GM19372 (cell line): ENCODE measurements around the gene GSTT4.
"Not testable (repeated sequence)": the region's sequence is repeated elsewhere in the genome, so short reads cannot be mapped to it uniquely, and the experiment has no call there.

Experiments used
- ATAC-seq: cut with Tn5 transposase; IDR thresholded peaks from one replicate; pipeline ENCODE4 v1.9.1; 2021; ENCODE audit warnings: mild to moderate bottlenecking, low read depth, moderate library complexity; ENCODE audit not compliant: unreplicated experiment

Gene GSTT4

DNA sequence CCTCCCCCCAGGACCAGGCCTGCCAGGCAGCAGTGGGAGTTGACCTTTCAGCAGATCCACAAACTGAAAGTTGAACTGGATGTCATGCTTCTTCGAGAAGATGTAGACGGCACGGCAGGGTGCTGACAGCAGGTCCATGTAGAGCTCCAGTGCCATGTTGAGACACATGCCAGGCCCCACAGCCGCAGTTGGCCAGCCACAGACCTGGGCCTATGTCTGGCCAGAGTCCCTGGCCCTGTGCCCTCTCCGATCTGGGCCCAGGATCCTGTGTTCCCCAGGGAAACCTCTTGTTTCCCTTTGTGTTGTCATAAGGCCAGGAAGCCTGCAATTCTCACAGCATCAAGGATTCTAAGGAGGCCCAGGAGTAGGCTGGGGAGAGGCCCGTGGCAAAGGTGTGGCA lies at the start of gene GSTT4:
GSTT4 (minus strand) TSS at position 253 of the 400 bp plus-strand sequence; CDS start at position 156, 97 bp downstream.
- ATAC-seq: no peak

DNA sequence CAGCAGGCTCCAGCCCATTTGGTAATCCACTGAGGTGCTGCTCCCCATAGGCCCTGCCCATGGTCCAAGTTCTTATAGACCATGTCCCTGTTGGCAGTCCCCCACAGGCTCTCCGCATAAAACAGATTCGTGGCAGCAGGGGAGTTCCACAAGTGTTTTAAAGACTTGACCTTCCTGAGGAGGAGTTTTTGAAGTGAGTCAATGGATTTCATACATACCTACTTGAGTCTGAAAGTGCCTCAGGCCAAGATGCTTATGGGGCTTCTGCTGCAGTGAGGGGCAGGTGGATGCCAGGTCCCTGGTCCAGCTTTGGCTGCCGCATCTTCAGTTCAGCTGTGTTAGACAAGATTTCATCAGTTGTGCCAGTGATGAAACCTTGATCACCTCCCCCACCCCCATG lies 49.1 kb upstream of the GSTT4 start:
- ATAC-seq: no peak

DNA sequence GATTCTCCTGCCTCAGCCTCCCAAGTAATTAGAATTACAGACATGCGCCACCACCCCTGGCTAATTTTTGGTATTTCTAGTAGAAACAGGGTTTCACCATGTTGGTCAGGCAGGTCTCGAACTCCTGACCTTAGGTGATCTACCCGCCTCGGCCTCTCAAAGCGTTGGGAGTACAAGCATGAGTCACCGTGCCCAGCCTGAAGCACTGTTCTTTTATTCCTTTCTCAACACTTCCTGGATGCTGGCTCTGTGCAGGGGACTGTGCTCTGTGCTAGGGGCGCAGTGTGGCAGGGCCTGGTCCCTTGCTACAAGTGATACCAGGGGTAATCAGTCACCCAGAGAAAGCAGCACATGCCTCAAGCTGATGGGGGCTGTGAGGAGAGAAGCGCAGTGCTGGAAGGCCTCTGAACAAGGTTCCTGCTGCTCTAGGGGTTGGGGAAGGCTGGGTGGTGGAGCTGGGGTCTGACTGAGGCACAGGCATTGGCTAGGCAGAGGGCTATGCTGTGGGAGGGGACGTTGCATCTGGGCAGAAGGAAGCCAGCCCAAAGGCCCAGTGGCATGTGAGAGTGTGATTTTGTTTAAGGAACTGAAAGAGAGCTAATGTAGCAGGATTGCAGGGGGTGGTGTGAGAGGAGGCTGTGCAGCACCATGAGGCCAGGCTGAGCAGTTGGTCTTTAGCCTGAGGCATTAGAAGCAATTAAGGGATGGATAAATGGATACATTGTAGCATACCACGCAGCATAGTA lies 48.4 kb upstream of the GSTT4 start:
- ATAC-seq: no peak

DNA sequence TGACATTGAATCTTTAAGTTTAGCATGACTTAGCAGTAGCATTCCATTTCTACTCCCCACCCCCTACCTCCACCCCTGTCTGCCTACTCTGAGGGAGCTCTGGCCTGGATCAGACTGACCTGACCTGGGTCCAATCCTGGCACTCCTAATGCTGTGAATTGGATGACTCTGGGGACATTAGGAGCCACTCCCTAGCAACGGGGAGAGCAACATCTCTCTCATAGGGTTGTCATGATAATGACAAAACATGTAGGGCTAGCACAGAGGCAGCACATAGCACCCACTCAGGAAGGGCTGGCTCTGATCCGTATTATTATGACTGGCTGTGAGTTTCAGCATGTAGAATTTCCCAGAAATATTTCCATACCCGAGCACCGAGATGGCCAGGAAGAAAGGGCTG lies 46.3 kb upstream of the GSTT4 start:
- ATAC-seq: no peak

DNA sequence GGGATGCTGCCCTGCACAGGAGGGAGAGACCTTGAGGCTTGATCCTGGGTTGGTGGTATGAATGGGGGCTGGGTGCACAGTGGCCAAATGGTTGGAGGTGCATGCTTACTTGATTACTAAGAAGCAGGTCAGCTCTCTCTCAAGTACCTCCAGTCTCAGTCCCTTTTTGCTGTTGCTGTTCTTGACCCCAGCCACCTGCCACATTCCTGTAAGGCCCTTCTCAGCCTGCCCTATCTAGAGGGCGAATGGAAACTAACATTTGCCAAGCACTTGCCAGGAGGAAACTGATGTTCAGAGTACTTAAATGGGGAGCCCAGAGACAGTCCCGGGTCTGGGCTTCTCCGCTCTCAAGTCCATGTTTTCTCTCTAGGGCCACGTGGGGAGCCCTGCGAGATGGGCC lies 45.8 kb upstream of the GSTT4 start:
- no peak for ATAC-seq

DNA sequence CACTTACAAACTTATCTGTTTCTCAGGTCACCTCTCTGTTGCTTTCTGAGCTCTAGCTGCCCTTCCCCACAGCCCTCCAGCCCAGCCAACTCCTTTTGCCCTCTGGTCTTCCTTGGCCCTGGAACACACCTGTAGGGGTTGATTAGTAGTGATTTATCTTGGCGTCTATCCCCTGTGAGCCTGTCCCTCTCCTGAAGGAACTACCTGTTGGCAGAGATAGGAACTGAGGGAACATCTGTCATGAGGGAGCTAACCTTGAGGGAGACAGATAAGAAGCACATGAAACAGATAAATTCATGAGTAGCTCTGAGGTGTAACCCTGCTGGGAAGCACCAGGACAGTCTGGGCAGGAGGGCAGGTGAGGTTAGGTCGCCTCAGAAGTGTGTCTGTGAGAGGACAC lies 44.7 kb upstream of the GSTT4 start:
- ATAC-seq: no peak

DNA sequence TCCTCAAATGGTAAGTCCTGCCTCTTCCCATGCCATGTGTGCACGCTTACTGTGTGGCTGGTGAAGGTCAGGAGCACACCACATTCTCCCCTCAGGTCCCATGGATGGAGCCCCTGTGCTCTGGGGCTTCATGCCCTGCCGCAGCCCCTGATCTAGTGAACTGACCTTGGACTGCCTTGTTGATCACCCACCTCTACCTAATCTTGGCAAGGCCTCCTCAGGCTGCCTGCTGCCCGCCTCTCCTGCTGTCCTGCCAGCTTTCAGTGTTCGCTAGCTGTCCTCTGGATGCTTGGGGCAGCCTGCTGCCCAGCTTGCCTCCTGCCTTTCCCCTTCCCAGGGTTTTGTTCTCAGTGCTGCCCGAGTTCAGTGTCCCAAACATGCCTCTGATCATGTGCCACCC lies 44.0 kb upstream of the GSTT4 start:
- ATAC-seq: no peak

DNA sequence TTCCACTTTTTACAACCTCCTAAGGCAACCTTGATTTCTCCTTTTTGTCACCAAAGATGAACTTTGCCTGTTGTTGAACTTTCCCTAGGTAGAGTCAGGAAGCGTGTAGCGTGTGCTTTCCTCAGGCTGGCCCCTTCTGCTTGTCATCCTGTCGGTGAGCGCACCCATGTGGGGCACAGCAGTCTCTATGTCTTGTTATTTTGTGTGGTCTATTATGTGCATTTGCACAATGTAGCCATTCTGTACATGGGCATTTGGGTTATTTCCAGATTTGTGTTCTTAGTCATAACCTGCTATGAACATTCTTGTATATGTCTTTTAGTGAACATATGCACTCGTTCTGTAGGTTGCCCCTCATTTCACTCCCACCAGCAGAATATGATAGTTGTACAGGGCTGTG lies 40.8 kb upstream of the GSTT4 start:
- ATAC-seq: no peak

DNA sequence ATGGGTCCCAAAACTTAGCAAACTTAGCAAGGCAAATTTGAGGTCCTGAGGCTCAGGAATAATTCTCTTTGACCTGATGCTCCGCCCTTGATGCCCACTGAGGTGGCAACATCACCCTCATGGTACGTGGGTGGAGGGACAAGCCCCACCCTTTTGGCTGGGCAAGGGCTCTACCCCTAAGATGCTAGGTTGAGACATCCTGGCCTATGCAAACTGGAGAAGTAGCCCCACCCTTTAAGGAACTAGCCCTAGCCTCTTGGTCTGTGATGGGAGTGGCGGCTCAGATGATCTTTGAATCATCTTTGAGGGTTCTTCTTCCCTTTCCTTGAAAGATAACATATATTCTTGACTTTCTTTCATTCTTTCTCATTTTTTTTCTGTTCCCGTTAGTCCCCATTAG lies 38.7 kb upstream of the GSTT4 start:
- no peak for ATAC-seq

DNA sequence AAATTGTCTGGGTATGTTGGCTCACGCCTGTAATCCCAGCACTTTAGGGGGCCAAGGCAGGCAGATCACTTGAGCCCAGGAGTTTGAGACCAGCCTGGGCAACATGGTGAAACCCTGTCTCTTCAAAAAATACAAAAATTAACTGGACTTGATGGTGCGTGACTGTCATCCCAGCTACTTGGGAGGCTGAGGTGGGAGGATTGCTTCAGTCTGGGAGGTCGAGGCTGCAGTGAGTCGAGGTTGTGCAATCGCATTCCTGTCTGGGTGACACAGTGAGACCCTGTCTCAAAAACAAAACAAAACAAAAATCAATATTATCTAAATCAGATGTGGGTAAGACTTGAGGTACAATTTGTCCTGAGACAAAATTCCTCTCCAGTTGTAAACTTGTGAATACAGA lies 38.2 kb upstream of the GSTT4 start:
- ATAC-seq: not testable (repeated sequence)

DNA sequence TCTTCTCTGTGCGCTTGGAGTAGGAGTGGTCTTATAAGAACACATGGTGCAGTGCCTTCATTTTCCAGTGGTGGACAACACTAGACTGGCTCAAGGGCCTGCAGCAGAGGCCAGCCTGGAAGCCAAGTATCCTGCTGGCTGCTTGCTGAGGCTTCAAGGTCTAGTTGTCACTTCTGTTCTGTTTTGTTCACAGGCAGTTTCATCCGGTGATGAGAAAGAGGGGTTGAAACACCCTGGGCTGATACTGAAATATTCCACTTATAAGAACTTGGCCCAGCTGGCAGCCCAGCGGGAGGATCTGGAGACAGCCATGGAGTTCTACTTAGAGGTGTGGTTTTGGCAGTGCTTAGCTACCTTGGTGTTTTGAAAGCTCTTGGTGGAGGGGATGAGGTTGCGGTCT lies 35.7 kb upstream of the GSTT4 start:
- no peak for ATAC-seq

DNA sequence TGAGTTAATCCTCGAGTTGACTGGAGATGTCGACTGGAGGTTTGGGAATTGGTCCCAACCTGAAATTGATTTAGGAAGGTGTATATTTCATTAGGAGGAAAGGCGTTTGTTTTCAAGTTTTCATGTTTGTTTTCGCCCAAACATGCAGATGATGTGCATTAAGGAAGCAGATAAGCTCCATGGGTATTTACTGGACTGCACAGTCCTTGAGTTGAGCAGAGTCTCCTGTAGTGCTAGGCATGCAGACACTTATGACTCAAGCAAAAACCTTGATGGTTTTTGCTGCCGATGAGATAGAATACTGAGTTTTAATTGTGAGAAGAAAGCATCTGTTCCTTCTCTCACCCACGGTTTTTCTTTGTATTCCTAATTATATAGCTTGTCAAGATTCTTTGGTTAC lies 33.8 kb upstream of the GSTT4 start:
- ATAC-seq: no peak

DNA sequence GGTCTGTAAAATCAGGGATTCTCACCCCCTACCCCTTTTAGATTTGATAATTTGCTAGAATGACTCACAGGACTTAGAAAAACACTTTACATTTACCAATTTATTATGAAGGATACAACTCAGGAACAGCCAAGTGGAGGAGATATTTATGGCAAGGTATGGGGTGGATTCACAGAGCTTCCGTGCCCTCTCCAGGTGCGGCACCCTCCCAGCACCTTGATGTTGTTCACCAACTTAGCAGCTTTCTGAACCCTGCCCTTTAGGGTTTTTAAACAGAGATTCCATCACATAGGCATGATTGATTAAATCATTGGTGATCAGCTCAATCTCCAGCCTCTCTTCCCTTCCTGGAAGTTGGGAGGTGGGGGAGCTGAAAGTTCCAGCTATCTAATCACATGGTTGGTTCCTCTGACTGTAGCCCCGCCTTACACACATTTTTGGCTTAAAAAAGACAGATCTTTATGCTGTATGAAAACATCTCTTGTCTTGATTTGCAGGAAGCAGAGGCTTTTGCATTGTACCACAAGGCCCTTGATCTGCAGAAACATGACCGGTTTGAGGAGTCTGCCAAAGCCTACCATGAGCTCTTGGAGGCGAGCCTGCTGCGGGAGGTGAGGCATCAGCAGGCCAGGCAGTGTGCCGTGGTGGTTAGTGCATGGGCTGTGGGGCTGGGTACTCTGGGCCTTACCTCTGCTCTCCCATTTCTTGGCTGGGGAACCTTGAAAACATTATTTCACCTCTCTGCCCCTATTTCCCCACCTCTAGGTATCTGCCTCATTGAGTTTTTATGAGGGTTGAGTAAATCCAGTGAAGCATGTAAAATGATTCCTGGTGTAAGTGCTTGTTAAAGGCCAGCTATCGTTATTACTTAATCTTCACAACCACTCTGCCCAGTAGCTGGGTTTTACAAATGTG lies 32.9 kb upstream of the GSTT4 start:
- ATAC-seq: no peak

DNA sequence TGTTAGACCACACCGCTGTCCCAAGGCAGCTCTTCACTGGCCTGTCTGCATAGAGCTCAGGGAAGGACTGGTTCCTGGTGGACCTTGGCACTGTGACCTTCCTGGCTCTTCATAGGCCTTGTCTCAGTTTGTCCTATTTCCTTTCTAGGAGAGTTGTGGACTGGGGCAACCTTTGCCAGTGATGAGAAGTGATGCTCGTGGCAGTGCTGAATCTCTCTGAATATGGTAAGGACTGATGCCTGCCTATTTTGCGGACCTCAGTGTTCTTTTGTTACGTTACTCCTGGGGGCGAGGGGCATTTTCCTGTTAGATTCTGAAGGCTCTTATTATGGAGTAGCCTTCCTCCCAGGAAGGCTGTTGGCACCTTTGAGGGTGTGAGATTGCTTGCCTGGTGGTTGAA lies 30.0 kb upstream of the GSTT4 start:
- ATAC-seq: no peak

DNA sequence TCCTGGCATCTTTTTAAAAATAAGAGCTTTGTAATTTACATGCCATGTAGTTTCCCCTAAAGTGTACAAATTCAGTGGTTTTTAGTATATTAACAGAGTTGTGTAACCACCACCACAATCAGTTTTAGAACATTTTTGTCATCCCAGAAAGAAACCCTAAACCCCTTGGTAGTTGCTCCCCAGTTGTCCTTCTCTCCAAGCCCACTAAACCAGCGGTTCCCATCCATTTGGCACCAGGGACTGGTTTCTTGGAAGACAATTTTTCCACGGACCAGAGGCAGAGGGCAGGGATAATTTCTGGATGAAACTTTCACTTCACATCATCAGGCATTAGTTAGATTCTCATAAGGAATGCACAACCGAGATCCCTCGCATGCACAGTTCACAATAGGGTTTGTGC lies 28.5 kb upstream of the GSTT4 start:
- no peak for ATAC-seq

DNA sequence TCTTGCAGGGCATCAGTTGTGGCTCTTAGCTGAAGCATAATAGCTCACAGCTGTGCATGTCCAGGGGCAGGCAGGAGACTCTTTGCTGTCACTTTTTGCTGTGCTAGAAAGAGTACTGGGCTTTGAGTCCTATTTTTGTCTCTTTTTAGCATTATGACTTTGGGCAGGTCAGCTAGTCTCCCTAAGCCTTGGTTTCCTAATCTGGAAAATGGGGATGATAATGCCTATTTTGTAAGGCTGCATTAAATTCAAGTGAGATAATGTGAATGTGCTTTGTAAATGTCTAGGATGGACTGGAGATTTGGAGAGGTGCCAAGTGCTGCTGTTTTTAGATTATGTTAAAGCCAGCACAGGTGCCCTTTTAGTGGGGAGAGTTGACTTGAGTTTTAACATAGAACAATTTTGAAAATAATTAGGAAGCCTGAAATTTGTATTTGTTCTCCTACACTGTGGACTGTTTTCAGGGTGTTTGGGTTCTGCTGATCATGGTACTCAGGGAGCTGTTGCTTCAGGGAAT lies 25.0 kb upstream of the GSTT4 start:
- no peak for ATAC-seq

DNA sequence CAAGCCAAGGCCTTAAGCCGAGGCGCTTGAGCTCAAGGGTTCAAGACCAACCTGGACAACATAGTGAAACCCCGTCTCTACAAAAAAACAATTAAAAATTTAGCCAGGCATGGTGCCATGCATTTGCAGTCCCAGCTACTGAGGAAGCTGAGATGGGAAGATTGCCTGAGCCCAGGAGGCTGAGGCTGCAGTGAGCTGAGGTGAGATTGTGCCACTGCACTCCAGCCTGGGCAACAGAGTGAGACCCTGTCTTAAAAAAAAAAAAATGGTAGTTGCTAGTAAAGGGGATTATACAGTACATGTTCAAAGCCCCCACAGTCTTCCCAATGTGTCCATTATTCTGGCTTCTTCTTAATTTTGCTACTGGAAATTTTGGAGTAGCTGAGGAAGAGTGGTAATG lies 24.1 kb upstream of the GSTT4 start:
- no peak for ATAC-seq

DNA sequence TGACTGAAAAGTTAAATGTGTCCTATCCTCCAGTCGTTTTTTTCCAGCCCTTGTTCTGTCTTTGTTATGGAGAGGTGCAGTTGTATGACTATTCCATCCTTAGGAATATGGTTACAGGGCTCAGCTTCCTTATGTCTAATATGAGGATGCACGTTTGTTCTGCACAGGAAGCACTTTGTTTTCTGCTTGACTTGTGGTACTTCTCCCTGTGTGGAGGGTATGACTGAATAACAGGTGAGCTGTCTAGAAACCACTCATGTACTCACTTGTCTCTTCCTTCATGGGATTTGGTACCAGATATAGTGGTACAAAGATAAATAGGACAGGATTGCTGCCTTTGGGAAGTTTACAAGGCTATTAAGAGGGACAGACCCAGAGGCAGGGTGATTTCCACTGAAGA lies 23.3 kb upstream of the GSTT4 start:
- ATAC-seq: no peak

DNA sequence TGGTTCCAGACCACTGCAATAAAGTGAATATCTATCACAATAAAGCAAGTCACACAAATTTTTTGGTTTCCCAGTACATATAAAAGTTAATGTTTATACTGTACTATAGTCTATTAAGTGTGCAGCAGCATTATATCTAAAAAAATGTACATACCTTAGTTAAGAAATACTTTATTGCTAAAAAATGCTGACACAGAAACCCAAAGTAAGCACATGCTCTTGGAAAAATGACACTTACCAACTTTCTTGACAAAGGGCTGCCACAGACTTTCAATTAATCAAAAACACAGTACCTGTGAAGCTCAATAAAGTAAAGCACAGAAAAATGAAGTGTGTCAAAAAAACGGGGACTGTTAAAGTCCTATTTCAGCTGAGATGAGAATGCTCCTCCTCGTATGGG lies 22.7 kb upstream of the GSTT4 start:
- no peak for ATAC-seq

DNA sequence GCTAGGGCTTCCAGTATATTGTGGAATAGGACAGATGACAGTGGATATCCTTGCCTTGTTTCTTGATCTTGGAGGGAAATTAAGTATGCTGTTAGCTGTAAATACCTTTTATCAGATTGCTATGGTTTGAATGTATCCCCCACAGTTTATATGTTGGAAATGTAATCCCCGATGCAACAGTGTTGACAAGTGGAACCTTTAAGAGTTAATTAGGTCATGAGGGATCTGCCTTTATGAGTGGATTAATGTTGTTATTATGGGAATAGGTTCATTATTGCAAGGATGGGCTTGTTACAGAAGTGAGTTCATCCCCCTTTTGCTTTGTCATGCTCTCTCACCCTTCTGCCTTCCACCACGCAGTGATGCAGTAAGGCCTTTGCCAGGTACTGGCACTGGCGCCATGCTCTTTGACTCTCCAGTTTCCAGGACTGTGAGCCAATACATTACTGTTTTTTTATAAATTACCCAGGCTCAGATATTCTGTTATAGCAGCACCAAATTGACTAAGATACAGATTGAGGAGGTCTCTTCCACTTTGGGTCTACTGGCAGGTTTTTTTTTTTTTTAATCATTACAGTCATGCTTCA lies 22.2 kb upstream of the GSTT4 start:
- ATAC-seq: no peak

DNA sequence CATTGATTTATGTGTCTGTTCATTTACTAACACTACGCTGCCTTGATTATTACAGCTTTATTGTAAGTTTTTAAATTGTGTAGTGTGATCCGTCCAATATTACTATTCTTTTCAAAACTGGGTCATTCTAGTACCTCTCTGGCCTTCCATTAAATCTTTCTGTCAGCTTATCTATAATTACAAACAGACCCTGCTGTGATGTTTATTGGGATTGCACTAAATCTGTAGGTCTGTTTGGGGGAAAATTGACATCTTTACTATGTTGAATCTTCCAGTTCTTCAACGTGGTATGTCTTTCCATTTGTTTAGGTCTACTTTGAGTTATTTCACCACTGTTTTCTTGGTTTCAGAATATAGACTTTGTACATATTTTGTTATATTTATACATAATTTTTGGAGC lies 21.5 kb upstream of the GSTT4 start:
- ATAC-seq: no peak
